ENCODE data around the gene CACHD1. TPM values are rescaled to one million over a fixed set of nuclear protein-coding genes. Genes with fewer than 3 reads are reported as not detected.

CACHD1 gene
- total and polyA plus RNA-seq, 2 of the 8 experiments (the other 6 are each of a cell fraction or from before 2014, with no cell fraction given), result 22.2 to 42.5 TPM

GRCh38 chr1:64588876-64589275, 118.9 kb downstream of the CACHD1 start:
- no peak overlapping the region for H2BK20ac ChIP-seq (ENCODE audit: low read length)
- no peaks in the 10 kb centered on the region for H3K4me1 ChIP-seq (replicated peaks in 1 of 4; ENCODE audit: control insufficient read depth in 3 of 4, insufficient read depth in 4 of 4, low read length in 3 of 4)
- H3K23me2 ChIP-seq (ENCODE audit: low read depth, low read length), result no peaks in the 10 kb centered on the region
- TF ChIP-seq, protein P1, sequence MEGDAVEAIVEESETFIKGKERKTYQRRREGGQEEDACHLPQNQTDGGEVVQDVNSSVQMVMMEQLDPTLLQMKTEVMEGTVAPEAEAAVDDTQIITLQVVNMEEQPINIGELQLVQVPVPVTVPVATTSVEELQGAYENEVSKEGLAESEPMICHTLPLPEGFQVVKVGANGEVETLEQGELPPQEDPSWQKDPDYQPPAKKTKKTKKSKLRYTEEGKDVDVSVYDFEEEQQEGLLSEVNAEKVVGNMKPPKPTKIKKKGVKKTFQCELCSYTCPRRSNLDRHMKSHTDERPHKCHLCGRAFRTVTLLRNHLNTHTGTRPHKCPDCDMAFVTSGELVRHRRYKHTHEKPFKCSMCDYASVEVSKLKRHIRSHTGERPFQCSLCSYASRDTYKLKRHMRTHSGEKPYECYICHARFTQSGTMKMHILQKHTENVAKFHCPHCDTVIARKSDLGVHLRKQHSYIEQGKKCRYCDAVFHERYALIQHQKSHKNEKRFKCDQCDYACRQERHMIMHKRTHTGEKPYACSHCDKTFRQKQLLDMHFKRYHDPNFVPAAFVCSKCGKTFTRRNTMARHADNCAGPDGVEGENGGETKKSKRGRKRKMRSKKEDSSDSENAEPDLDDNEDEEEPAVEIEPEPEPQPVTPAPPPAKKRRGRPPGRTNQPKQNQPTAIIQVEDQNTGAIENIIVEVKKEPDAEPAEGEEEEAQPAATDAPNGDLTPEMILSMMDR (IDR thresholded peaks at IDR 0.05; ENCODE audit: control extremely low read depth in 1 of 3, insufficient read depth in 1 of 3, low read depth in 1 of 3, low read length in 3 of 3), result no peak
- no peak for TF ChIP-seq KDM1A (IDR thresholded peaks at IDR 0.05; ENCODE audit: borderline replicate concordance, low read length)
- no peak for TF ChIP-seq YY1 (IDR thresholded peaks at IDR 0.05; ENCODE audit: low read depth, low read length)
- TF ChIP-seq CBX5 (IDR thresholded peaks at IDR 0.05; ENCODE audit: low read depth, low read length), result no peak
- TF ChIP-seq BACH1 (IDR thresholded peaks at IDR 0.05; ENCODE audit: low read length), result no peak
- no peak for TF ChIP-seq MAX (IDR thresholded peaks at IDR 0.05)
- TF ChIP-seq RFX5 (IDR thresholded peaks at IDR 0.05; ENCODE audit: borderline replicate concordance, low read depth, low read length), result no peak
- TF ChIP-seq EGR1 (IDR thresholded peaks at IDR 0.05; ENCODE audit: borderline replicate concordance, low read depth, low read length), result no peak
- no peak for TF ChIP-seq TBP (IDR thresholded peaks at IDR 0.05; ENCODE audit: low read depth, low read length)
- no peak for TF ChIP-seq RXRA (IDR thresholded peaks at IDR 0.05; ENCODE audit: insufficient read depth, low read depth, low read length)
- no peak for TF ChIP-seq POU5F1 (IDR thresholded peaks at IDR 0.05; ENCODE audit: low read depth, low read length)
- H4K20me1 ChIP-seq (replicated peaks in 1 of 2; ENCODE audit: control insufficient read depth in 1 of 2, insufficient read depth in 2 of 2, low read length in 2 of 2), result no peaks in the 10 kb centered on the region
- peaks cover 0 to 70% of the 10 kb centered on the region in 2 experiments; a peak in 3 of 4 replicates for H3K79me2 ChIP-seq (ENCODE audit: control insufficient read depth in 1 of 2, insufficient read depth in 2 of 2, low read length in 2 of 2)
- no peaks in the 10 kb centered on the region for H3K27me3 ChIP-seq (replicated peaks in 1 of 4; ENCODE audit: control insufficient read depth in 3 of 4, extremely low read depth in 1 of 4, insufficient read depth in 3 of 4, low read length in 3 of 4)
- H3K9me3 ChIP-seq (ENCODE audit: insufficient read depth in 2 of 2, low read depth in 1 of 2, low read length in 1 of 2), result no peaks in the 10 kb centered on the region
- CTCF ChIA-PET (ENCODE audit: partially characterized antibody), result interaction anchor here (0.6 to 2.4 kb wide), 7 partner anchors 10 to 1295 kb away, joined by 3 to 5 read pairs (median 3); no protein-coding TSS in a partner anchor
- peaks cover 0 to 6% (median 0%) of the 10 kb centered on the region in 4 experiments; a peak in 1 of 8 replicates for H3K36me3 ChIP-seq (ENCODE audit: control insufficient read depth in 2 of 4, insufficient read depth in 4 of 4, low read length in 3 of 4)
- H2BK5ac ChIP-seq (ENCODE audit: low read depth, low read length), result no peak overlapping the region
- no peak overlapping the region for H3K23ac ChIP-seq (ENCODE audit: insufficient read length)
- no peak overlapping the region for H3K9ac ChIP-seq (replicated peaks in 1 of 4; ENCODE audit: extremely low read depth in 1 of 4, low read depth in 3 of 4, low read length in 3 of 4)
- H3K79me1 ChIP-seq (ENCODE audit: low read depth, low read length), result no peaks in the 10 kb centered on the region; the same call in 1 of the 2 replicates
- DNase-seq (ENCODE audit: low read depth in 1 of 2, low spot score in 2 of 2) (no peak), FAIRE-seq (no peak)
- H3K4me3 ChIP-seq (ENCODE audit: extremely low read depth in 1 of 4, insufficient read depth in 2 of 4, low read depth in 3 of 4, low read length in 4 of 4), result no peak overlapping the region
- no peak overlapping the region for H2BK12ac ChIP-seq (ENCODE audit: low read depth, low read length)
- no peak overlapping the region for H4K5ac ChIP-seq (ENCODE audit: insufficient read length, low read depth, low read length)
- H3K4me2 ChIP-seq (ENCODE audit: insufficient read depth in 1 of 2, low read depth in 2 of 2, low read length in 2 of 2), result no peak overlapping the region
- no peak overlapping the region for H2BK120ac ChIP-seq (replicated peaks; ENCODE audit: low read depth, low read length)
- H4K91ac ChIP-seq (replicated peaks; ENCODE audit: insufficient read length, low read length), result no peak overlapping the region
- POLR2A ChIA-PET (ENCODE audit: partially characterized antibody), result interaction anchor here (0.7 to 1.5 kb wide), 4 partner anchors 10 to 372 kb away, joined by 3 read pairs; no protein-coding TSS in a partner anchor
- no peak overlapping the region for H2AFZ ChIP-seq (ENCODE audit: low read length)
- H3K18ac ChIP-seq (ENCODE audit: extremely low read depth, low read length), result no peak overlapping the region
- no peak overlapping the region for H2BK15ac ChIP-seq (ENCODE audit: low read length)
- H3K56ac ChIP-seq (replicated peaks; ENCODE audit: insufficient read length, low read depth, low read length), result no peak overlapping the region
- no peak overlapping the region for H3K27ac ChIP-seq (ENCODE audit: low read depth, low read length)
- no peak overlapping the region for H3K4ac ChIP-seq (replicated peaks; ENCODE audit: insufficient read length, low read depth, low read length)
- no peak overlapping the region for H3K14ac ChIP-seq (ENCODE audit: insufficient read length)
- no peak overlapping the region for H4K8ac ChIP-seq (ENCODE audit: extremely low read depth, insufficient read depth, low read length)
- H2AK5ac ChIP-seq (ENCODE audit: low read depth, low read length), result no peak overlapping the region

Data from H1 (cell line).